Colon (tissue), 2 donors: ENCODE results near the gene BDP1.
"Not testable (repeated sequence)": the region's sequence is repeated elsewhere in the genome, so short reads cannot be mapped to it uniquely, and the experiment has no call there.

Experiments
- FAIRE-seq: peaks from 2 replicates; lab custom pipeline; 2012; peaks lifted over from hg19 to GRCh38; lab: Jason Lieb, UNC
- donor health status: control.
- donor health status: control.

Gene BDP1

DNA sequence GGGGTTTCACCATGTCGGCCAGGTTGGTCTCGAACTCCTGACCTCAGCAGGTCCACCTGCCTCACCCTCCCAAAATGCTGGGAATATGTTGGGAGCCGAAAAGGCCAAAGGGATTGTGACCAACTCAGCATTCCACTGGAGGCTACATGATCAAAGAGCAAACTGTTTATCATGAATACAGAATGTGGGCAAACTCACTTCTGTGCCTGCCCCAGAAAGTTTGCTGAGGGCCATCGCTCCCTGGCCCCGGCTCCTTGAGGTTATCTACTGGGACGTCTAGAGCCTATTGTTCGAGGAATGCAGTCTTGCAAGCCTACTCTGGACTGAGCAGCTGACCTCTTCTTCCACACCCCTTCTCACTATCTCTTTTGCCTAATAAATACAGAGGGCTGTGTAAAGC lies 116.4 kb downstream of the BDP1 start:
- not testable (repeated sequence) for FAIRE-seq

DNA sequence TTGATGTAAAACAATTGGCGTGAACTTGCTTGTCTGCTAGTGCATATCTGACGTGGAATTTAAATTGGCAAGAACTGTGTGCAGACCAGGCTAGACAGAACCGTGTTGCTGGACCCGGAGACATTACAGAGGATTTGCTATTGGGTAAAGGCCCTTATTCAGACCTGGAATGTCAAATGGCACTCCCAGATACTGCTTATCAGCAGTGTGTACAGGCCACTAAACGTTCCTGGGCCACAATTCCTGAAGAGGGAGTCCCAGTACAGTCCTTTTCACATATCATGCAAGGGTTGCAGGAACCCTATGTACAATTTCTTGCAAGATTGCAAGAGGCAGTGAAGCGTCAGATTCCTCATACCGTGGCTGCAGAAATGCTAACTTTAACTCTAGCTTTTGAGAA lies 118.1 kb downstream of the BDP1 start:
- FAIRE-seq, result no peak

GRCh38 chr5:71575588-71575987 lies 120.1 kb downstream of the BDP1 start:
- FAIRE-seq, result not testable (repeated sequence)

DNA sequence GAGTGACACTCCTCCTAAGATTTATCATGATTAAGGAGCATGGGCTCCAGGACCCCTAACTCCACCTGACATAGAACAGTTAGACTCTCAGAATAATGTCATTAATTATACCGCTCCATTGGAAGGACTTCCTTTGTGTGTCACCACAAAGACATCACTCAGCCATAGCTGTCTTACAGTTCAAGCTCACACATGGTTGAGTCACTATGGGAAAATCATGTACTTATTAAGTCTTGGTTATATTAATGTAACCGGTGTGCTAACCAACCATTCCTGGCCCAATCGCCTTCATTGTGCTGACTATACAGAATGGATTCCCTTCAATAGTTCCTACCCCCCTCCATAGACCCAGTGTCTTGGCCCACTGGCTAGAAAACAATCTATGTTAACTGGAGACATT lies 120.8 kb downstream of the BDP1 start:
- no peak for FAIRE-seq

GRCh38 chr5:71577839-71578238 lies 122.4 kb downstream of the BDP1 start:
- not testable (repeated sequence) for FAIRE-seq

DNA sequence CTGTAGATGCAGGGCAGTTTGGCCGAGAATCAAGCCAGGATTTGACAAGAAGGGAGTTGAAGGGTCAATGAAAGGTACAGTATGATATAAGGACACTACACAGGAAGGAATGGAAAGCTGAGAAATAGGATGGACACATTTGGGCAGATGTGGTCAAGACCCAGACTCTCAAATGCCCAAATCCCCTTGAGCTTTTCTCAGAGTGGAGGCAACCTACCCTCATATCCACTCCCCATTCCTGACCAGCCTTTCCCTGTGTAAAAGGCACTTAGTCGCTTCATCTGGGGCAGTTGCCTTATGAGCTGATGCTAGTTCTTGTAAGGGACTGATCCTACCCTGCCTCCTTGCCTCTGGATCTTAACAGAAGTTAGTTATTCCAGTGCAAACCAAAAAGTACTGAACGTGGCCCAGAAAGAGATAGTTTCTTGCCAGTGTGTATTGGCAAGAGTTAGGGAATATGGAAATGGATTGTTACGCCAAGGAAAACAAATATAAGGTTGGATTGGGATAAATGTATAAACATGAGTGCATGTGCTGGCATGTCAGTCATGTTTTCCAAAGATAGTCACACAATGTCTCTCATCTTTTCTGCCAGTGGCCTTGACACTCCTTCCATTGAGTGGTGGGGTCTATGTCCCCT lies 127.6 kb downstream of the BDP1 start:
- FAIRE-seq, result no peak

DNA sequence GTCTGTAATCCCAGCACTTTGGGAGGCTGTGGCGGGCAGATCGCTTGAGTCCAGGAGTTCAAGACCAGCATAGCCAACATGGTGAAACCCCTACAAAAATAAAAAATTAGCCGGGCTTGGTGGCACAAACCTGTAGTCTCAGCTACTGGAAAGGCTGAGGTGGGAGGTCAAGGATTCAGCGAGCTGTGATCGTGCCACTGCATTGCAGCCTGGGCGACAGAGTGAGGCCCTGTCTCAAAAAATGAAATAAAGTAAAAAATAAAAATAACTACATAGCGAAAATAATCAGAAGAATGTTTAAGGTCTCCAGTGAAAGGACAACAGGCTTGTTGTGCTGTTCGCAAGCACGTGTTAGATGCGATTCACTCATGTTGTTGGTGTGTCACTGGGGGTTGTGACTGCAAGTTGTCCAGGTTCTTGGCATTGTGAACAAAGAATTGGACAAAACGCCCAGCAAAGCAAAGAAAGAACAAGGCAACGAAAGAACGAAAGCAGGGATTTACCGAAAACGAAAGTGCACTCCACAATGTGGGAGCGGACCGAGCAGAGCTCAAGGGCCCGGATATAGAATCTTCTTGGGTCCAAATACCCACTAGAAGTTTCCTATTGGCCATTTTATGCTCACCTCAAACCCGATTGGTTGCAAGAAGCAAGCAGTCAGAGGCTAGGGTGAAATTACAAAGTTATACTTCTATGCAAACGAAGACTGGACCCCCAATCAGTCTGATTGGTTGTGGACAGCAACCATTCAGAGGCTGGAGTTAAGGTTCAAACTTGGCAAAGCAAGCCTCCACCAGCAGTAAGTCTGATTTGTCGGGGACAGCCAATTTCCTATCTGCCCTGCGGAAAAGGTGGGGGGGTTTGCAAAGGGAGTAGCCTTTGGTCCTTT lies 130.8 kb downstream of the BDP1 start:
- no peak for FAIRE-seq

DNA sequence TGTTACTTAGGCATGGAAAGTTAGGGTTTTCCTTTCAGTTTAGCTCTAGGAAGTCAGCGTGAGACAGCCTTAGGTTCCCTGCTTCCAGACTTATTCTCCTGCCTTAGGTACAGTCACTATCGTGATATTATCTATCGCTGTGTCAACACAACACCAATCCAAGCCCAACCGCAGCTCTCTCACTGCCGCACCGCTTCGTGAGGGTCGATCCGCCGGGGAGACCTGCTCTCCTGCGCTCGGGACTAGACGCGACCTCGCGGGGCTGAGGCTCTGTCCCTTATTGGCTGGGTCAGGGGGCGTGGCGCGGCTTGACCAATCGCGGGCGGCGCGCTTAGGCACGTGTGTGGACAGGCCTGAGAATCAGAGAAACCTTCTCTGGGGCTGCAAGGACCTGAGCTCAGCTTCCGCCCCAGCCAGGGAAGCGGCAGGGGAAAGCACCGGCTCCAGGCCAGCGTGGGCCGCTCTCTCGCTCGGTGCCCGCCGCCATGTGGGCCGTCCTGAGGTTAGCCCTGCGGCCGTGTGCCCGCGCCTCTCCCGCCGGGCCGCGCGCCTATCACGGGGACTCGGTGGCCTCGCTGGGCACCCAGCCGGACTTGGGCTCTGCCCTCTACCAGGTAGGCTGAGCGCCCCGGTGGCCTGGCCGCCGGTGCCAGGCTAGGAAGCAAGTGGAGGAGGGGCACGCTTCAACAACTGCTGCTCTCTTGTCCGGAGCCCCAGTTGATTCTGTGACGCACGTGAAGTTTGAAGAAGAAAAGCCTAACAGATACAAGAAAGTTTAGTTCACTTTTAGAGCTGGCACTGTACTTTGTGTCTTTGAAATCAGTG lies 131.7 kb downstream of the BDP1 start, which contains the start of gene MCCC2:
MCCC2 (plus strand) TSS at position 400 of the 825 bp plus-strand sequence; CDS start at position 486, 86 bp downstream.
- FAIRE-seq, result no peak

DNA sequence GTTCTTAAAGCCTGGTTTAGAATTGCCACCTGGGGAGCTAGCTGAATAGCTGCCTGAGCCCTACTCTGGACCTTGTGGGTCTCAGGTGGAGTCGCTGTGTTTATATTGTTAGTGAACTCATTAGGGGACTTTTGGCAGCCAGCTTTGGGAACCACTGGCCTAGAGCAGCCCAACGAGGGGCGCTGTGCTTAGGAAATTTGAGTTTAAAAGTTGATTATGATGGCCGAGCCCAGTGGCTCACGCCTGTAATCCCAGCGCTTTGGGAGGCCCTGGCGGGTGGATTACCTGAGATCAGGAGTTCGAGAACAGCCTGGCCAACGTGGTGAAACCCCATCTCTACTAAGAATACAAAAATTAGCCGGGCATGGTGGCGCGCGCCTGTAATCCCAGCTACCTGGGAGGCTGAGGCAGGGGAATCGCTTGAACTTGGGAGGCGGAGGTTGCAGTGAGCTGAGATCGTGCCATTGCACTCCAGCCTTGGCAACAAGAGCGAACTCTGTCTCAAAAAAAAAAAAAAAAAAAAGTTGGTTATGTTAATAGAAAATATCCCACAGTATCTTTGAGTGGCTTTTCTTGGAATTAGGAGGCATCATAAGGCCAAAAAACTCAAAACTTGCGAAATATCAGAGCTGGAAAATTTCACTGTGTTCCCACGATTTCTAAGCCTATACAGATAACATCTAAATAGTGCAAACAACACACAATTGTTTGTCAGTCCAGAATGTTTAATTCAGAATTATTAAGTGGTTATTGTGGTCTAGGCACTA lies 132.5 kb downstream of the BDP1 start:
- FAIRE-seq, result no peak

- no peak for FAIRE-seq
Observed at GRCh38 chr5:71588533-71588885, 133.1 kb downstream of the BDP1 start.

- FAIRE-seq, result no peak
Observed at GRCh38 chr5:71589903-71590302, 134.5 kb downstream of the BDP1 start.

DNA sequence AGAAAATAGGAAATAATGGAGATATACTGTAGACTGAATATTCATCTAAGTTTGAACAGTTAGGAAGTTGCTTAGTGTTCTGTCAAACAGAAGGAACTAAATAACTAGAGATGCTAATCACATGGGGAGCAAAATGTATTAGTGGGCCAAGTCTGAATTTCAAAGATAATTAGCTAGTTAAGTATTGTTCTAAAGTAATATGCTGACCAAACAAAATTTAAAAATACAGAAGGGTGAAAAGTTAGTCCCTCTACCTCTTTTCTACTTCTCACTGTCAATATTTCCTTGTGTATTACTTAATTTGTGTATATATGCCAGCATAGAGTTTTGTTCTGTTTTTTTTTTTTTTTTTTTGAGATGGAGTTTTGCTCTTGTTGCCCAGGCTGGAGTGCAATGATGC lies 135.6 kb downstream of the BDP1 start:
- FAIRE-seq, result no peak

GRCh38 chr5:71596169-71596568 lies 140.7 kb downstream of the BDP1 start:
- no peak for FAIRE-seq

GRCh38 chr5:71597001-71597400 lies 141.6 kb downstream of the BDP1 start:
- FAIRE-seq, result no peak

GRCh38 chr5:71600783-71601182 lies 145.3 kb downstream of the BDP1 start:
- FAIRE-seq, result no peak

DNA sequence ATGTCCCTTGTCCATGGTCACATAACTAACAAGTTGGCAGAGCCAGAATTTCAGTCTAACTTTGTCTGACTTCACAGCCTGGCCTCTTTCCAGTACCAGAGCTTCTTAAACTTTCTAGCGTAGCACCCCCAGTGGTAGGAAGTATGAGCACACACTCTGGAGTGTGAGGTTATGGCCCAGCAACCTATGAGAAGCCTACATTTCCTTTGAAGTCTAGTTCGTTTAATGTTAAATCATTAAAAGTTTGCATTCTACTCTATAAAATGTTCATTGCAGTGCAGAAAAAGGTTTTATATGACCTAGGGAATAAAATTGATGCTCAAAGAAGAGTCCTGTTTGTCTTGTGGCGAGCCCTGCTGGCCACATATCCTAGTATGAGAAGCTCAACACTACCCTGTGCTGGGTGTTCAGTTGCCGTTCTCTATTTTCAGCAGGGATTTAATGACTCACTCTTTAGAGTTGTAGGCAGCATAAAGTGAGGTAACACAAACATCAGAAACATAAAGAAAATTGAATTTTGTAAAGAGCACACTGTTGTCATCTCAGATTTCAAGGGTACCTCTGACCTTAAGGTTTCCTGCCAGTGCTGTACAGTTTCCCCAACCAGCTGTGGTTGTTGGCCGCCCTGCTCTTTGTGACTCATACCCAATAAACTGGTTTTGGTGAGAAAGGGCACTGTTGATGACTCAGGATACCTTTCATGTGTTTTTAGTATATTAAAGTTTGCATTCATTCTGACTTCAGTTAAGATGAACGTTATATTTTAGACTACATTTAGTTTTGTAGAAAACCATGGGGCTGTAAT lies 146.0 kb downstream of the BDP1 start:
- FAIRE-seq, result no peak

GRCh38 chr5:71609916-71610315 lies 154.5 kb downstream of the BDP1 start:
- FAIRE-seq, result not testable (repeated sequence)

DNA sequence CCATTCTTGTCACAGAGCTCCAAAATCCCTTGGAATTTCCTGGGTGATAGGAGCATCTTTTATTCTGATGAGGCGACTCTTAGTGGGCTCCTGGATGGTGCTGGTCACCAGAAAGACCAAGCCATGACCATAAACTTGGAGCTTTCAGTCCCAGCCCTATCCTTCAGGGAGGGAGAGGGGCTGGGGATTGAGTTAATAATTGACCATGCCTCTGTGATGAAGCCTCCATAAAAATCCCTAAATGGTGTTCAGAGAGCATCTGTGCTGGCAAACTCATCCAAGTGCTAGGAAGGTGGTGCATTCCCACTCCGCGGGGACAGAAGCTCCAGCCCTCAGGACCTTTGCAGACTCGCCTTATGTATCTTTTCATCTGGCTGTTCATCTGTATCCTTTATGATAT lies 160.4 kb downstream of the BDP1 start:
- FAIRE-seq, result no peak
